Neural progenitor cell (in vitro differentiated cells): ENCODE results near the gene TBC1D24. TPM values are rescaled to one million over a fixed set of nuclear protein-coding genes. Genes with fewer than 3 reads are reported as not detected.

ENCODE experiments used
- DNase-seq: peaks from one replicate; pipeline ENCODE4 v3.0.0-alpha.2; 2016; ENCODE audit warnings: low spot score
- H2AFZ ChIP-seq: fragments of 200-600 bp; sonication (generic); replicated peaks from 2 replicates; pipeline ENCODE4 v1.6.1; 2016; ENCODE audit warnings: antibody characterized with exemption
- H3F3A ChIP-seq: fragments of 200-600 bp; sonication (generic); 2 replicates; pipeline ENCODE4 v1.6.1; 2016; ENCODE audit warnings: antibody characterized with exemption, low read depth
- H3K27ac ChIP-seq: fragments of 200-600 bp; sonication (generic); 2 replicates; pipeline ENCODE4 v1.5.1; 2016; ENCODE audit warnings: mild to moderate bottlenecking
- H3K27me3 ChIP-seq: fragments of 200-600 bp; sonication (generic); 2 replicates; pipeline ENCODE4 v1.6.1; 2016; ENCODE audit warnings: mild to moderate bottlenecking, moderate library complexity
- H3K36me3 ChIP-seq: fragments of 200-600 bp; sonication (generic); 2 replicates; pipeline ENCODE4 v1.5.1; 2016
- H3K4me1 ChIP-seq: fragments of 200-600 bp; sonication (generic); 2 replicates; pipeline ENCODE4 v1.6.1; 2016; ENCODE audit warnings: mixed run types
- H3K4me2 ChIP-seq: fragments of 200-600 bp; sonication (generic); 2 replicates; pipeline ENCODE4 v1.6.1; 2016
- H3K4me3 ChIP-seq: fragments of 200-600 bp; sonication (generic); 2 replicates; pipeline ENCODE4 v1.5.1; 2016
- H3K79me2 ChIP-seq: fragments of 200-600 bp; sonication (generic); 2 replicates; pipeline ENCODE4 v1.6.1; 2016; ENCODE audit warnings: low read depth
- H3K9ac ChIP-seq: fragments of 200-600 bp; sonication (generic); 2 replicates; pipeline ENCODE4 v1.6.1; 2016
- H3K9me3 ChIP-seq: fragments of 200-600 bp; sonication (generic); 2 replicates; pipeline ENCODE4 v1.5.1; 2016; ENCODE audit warnings: low read depth
- H4K20me1 ChIP-seq: fragments of 200-600 bp; sonication (generic); 2 replicates; pipeline ENCODE4 v1.6.1; 2016; ENCODE audit warnings: low read depth
- H3K27ac Mint-ChIP-seq: 3 replicates; pipeline ENCODE4 v1.8.0; 2021; ENCODE audit warnings: mixed read lengths
- H3K27me3 Mint-ChIP-seq: 2 replicates; pipeline ENCODE4 v1.8.0; 2022; ENCODE audit warnings: low read depth, mild to moderate bottlenecking, inconsistent platforms, moderate library complexity, mixed read lengths; ENCODE audit not compliant: insufficient read depth
- H3K36me3 Mint-ChIP-seq: 3 replicates; pipeline ENCODE4 v1.8.0; 2021; ENCODE audit warnings: mixed read lengths
- H3K4me1 Mint-ChIP-seq: 3 replicates; pipeline ENCODE4 v1.8.0; 2021; ENCODE audit warnings: mixed read lengths
- H3K4me3 Mint-ChIP-seq: 3 replicates; pipeline ENCODE4 v1.8.0; 2021; ENCODE audit warnings: mild to moderate bottlenecking, moderate library complexity, mixed read lengths
- H3K9me3 Mint-ChIP-seq: 3 replicates; pipeline ENCODE4 v1.8.0; 2020; ENCODE audit warnings: mixed read lengths
- EZH2 ChIP-seq: fragments of 200-600 bp; sonication (generic); IDR thresholded peaks from 2 replicates; pipeline ENCODE4 v1.6.1; 2017; ENCODE audit warnings: antibody characterized with exemption, mild to moderate bottlenecking, moderate library complexity
- EZH2phosphoT487 ChIP-seq: fragments of 200-600 bp; sonication (generic); IDR thresholded peaks from 2 replicates; pipeline ENCODE4 v1.6.1; 2017; ENCODE audit warnings: antibody characterized with exemption
- total RNA-seq: library from RNA; depleted of rRNA; stranded (reverse); fragments of >200 nt; gene quantifications from 2 replicates; pipeline ENCODE4 v1.2.3, GENCODE V29; 2015; ENCODE audit warnings: low replicate concordance
- TF ChIP-seq, protein P1 (sequence below): fragments of 200-600 bp; sonication (generic); IDR thresholded peaks from 2 replicates; pipeline ENCODE4 v1.5.1; 2017; ENCODE audit warnings: antibody characterized with exemption, mild to moderate bottlenecking

Gene TBC1D24
- total RNA-seq: 8.2 and 11.9 TPM in 2 replicates

GRCh38 chr16:2474877-2475412, at the start of gene TBC1D24:
TBC1D24 (plus strand) TSS chr16:2475127; CDS start chr16:2496149, 21,022 bp downstream.
- Histone ChIP-seq H2AFZ (peak within 1 kb of the TSS; percentile 27), H3K4me3 (peak within 1 kb of the TSS; percentile 97), H3K9me3 (no peaks in the 10 kb centered on the region), H3K27ac (no peak within 1 kb of the TSS), H3F3A (peaks cover 38% of the 10 kb centered on the region), H3K36me3 (no peaks in the 10 kb centered on the region), H3K4me2 (peak within 1 kb of the TSS; percentile 98), H4K20me1 (peaks cover 45% of the 10 kb centered on the region), H3K79me2 (peaks cover 10% of the 10 kb centered on the region), H3K27me3 (peaks cover 59% of the 10 kb centered on the region), H3K9ac (peak within 1 kb of the TSS; percentile 65), H3K4me1 (peaks cover 27% of the 10 kb centered on the region)
- H3K36me3 Mint-ChIP-seq: no peaks in the 10 kb centered on the region
- no peaks in the 10 kb centered on the region for H3K9me3 Mint-ChIP-seq
- H3K27me3 Mint-ChIP-seq: peaks cover 8% of the 10 kb centered on the region
- H3K4me3 Mint-ChIP-seq: peak within 1 kb of the TSS; percentile 83
- DNase-seq: peak; percentile 95
- peaks cover 25% of the 10 kb centered on the region for H3K4me1 Mint-ChIP-seq
- no peak for TF ChIP-seq EZH2
- no peak for TF ChIP-seq EZH2phosphoT487
- TF ChIP-seq, protein P1, sequence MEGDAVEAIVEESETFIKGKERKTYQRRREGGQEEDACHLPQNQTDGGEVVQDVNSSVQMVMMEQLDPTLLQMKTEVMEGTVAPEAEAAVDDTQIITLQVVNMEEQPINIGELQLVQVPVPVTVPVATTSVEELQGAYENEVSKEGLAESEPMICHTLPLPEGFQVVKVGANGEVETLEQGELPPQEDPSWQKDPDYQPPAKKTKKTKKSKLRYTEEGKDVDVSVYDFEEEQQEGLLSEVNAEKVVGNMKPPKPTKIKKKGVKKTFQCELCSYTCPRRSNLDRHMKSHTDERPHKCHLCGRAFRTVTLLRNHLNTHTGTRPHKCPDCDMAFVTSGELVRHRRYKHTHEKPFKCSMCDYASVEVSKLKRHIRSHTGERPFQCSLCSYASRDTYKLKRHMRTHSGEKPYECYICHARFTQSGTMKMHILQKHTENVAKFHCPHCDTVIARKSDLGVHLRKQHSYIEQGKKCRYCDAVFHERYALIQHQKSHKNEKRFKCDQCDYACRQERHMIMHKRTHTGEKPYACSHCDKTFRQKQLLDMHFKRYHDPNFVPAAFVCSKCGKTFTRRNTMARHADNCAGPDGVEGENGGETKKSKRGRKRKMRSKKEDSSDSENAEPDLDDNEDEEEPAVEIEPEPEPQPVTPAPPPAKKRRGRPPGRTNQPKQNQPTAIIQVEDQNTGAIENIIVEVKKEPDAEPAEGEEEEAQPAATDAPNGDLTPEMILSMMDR: no peak
- no peak within 1 kb of the TSS for H3K27ac Mint-ChIP-seq

DNA sequence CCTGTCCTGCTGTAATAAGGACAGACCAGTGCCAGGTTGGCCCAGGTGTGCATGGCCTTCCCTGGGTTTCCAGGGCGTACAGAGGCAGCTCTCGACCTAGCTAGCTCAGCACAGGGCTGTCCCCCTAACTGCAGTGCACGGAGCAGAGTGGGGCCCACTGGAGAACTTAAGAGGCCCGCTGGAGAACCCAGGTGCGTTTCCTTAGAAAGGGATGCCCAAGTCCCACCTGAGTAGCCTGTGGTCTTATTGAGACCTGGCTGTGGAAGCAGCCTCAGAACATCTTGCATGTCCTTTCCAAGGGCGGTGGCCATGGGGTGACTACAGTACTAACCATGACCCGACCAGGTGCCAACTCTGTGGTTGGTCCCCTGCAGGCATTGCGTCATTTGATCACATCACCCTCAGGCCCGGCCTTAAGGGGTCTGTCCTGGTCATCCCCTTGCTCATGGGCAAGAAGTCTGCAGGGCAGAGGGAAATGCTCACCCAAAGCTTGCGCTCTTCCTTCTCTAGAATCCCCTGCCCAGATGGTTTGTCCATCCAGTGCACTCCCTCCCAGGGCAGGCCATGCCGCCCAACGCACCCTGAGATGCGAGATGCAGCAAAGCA, 49.0 kb upstream of the TBC1D24 start:
- H3K4me3 Mint-ChIP-seq: peak overlapping the region; percentile 63
- Histone ChIP-seq H2AFZ (no peak overlapping the region), H3K27ac (no peak overlapping the region), H3K79me2 (peaks cover 16% of the 10 kb centered on the region), H3K4me2 (no peak overlapping the region), H3K36me3 (no peaks in the 10 kb centered on the region), H3K4me3 (no peak overlapping the region), H4K20me1 (peaks cover 12% of the 10 kb centered on the region), H3K27me3 (peaks cover 7% of the 10 kb centered on the region), H3K9ac (no peak overlapping the region), H3K9me3 (no peaks in the 10 kb centered on the region), H3F3A (peaks cover 10% of the 10 kb centered on the region), H3K4me1 (peaks cover 14% of the 10 kb centered on the region)
- peaks cover 15% of the 10 kb centered on the region for H3K27me3 Mint-ChIP-seq
- no peak for DNase-seq
- no peak for TF ChIP-seq EZH2phosphoT487
- TF ChIP-seq EZH2: no peak
- TF ChIP-seq, protein P1: no peak
- H3K9me3 Mint-ChIP-seq: no peaks in the 10 kb centered on the region
- H3K4me1 Mint-ChIP-seq: peaks cover 32% of the 10 kb centered on the region
- H3K27ac Mint-ChIP-seq: peak overlapping the region; percentile 46
- no peaks in the 10 kb centered on the region for H3K36me3 Mint-ChIP-seq

GRCh38 chr16:2426941-2427361, 48.0 kb upstream of the TBC1D24 start:
- peaks cover 35% of the 10 kb centered on the region for H3K4me1 Mint-ChIP-seq
- Histone ChIP-seq H3K4me3 (no peak overlapping the region), H3F3A (peaks cover 10% of the 10 kb centered on the region), H3K9ac (no peak overlapping the region), H3K27ac (no peak overlapping the region), H3K4me1 (peaks cover 15% of the 10 kb centered on the region), H3K4me2 (no peak overlapping the region), H3K27me3 (peaks cover 7% of the 10 kb centered on the region), H3K9me3 (no peaks in the 10 kb centered on the region), H3K36me3 (no peaks in the 10 kb centered on the region), H4K20me1 (peaks cover 22% of the 10 kb centered on the region), H2AFZ (no peak overlapping the region), H3K79me2 (peaks cover 26% of the 10 kb centered on the region)
- TF ChIP-seq EZH2 (no peak), EZH2phosphoT487 (no peak)
- TF ChIP-seq, protein P1: no peak
- H3K9me3 Mint-ChIP-seq: no peaks in the 10 kb centered on the region
- H3K27me3 Mint-ChIP-seq: peaks cover 15% of the 10 kb centered on the region
- peak overlapping the region; percentile 90 for H3K4me3 Mint-ChIP-seq
- H3K36me3 Mint-ChIP-seq: no peaks in the 10 kb centered on the region
- H3K27ac Mint-ChIP-seq: no peak overlapping the region
- no peak for DNase-seq
